Testis (tissue), 2 donors: ENCODE data around the gene TMEM202.

Source experiments
- POLR2A ChIP-seq: fragments of 450-650 bp; IDR thresholded peaks from one replicate; pipeline ENCODE4 v1.6.1; 2017; ENCODE audit warnings: antibody characterized with exemption, mild to moderate bottlenecking, moderate library complexity
- TF ChIP-seq, protein P1 (sequence below), 3 experiments: fragments of 450-650 bp in 2 of 3; fragments of 200-600 bp in 1 of 3; sonication (generic) in 1 of 3; IDR thresholded peaks; one replicate each; pipeline ENCODE4 v1.5.1; 2016 to 2019; ENCODE audit warnings: antibody characterized with exemption in 3 of 3, mild to moderate bottlenecking in 2 of 3, moderate library complexity in 1 of 3

DNA sequence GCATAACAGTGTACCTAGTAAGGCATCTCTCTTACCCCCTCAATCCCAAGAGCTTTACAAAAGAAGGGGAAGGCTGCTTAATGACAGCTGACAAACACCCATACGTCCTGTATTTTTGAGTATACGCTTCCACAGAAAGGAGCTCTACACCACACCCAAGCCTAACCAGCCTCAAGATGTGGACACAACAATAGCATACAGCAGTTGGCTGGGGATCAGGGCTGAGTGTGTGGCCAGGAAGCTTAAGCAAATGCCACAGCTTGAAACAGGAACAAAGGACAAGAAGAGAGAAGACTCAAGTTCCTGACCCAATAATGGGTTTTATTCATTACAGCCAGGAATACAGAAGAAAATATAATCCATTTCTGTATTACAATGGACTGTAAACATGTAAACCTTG, 29.2 kb upstream of the TMEM202 start:
- no peak for TF ChIP-seq POLR2A
- TF ChIP-seq, protein P1, sequence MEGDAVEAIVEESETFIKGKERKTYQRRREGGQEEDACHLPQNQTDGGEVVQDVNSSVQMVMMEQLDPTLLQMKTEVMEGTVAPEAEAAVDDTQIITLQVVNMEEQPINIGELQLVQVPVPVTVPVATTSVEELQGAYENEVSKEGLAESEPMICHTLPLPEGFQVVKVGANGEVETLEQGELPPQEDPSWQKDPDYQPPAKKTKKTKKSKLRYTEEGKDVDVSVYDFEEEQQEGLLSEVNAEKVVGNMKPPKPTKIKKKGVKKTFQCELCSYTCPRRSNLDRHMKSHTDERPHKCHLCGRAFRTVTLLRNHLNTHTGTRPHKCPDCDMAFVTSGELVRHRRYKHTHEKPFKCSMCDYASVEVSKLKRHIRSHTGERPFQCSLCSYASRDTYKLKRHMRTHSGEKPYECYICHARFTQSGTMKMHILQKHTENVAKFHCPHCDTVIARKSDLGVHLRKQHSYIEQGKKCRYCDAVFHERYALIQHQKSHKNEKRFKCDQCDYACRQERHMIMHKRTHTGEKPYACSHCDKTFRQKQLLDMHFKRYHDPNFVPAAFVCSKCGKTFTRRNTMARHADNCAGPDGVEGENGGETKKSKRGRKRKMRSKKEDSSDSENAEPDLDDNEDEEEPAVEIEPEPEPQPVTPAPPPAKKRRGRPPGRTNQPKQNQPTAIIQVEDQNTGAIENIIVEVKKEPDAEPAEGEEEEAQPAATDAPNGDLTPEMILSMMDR (IDR thresholded peaks at IDR 0.05): no peak
